Measurements from ENCODE around the gene KIAA1217.

Gene KIAA1217

DNA sequence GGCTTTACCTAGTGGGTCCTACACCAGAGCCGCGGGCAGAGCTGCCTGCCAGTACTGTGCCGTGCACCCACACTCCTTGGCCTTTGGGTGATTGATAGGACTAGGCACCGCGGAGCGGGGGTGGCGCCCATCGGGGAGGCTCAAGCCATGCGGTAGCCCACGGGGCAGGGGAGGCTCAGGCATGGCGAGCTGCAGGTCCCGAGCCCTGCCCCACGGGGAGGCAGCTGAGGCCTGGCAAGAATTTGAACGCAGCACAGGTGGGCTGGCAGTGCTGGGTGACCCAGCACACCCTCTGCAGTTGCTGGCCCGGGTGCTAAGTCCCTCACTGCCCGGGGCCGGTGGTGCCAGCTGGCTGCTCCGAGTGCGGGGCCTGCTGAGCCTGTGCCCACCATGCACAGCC is 32.3 kb upstream of the KIAA1217 start (continued):
- TF ChIP-seq OSR2 (tag by site-specific recombination; IDR thresholded peaks at IDR 0.05) = no peak
- TF ChIP-seq YY1 (tag by site-specific recombination; IDR thresholded peaks at IDR 0.05) = no peak
- TF ChIP-seq ZNF48 (tag by site-specific recombination; IDR thresholded peaks at IDR 0.05) = no peak
- no peak for TF ChIP-seq ZBTB21 (tag by site-specific recombination; IDR thresholded peaks at IDR 0.05)
- no peak for TF ChIP-seq ZNF843 (tag by site-specific recombination; IDR thresholded peaks at IDR 0.05)
- TF ChIP-seq ZNF404 (tag by site-specific recombination; IDR thresholded peaks at IDR 0.05) = no peak

DNA sequence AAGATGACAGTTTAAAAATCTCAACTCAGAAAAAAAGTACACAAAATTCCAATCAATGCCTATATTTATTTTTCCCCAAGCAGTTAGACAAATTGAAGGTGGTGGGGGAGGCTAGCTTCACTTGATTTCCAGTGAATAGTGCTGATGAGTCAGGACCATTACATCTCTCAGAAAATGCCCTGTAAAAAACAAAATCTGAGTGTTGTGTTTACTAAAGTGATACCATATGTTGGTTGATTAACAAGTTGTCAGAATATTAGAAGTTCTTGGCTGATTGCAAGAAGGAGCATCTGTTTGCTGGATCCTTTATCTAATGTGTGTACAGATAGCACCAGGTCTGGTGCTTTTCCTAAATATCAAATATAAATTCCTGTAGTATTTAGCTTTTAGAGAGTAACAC is 31.3 kb upstream of the KIAA1217 start:
- Histone ChIP-seq H3K9me3 (ENCODE audit: control insufficient read depth, insufficient read depth, low read depth, low read length) (no peaks in the 10 kb centered on the region), H3K36me3 (ENCODE audit: control insufficient read depth in 2 of 2, insufficient read depth in 1 of 2, low read length in 2 of 2) (no peaks in the 10 kb centered on the region), H3K27ac (ENCODE audit: extremely low read depth, low read depth, low read length) (no peak overlapping the region), H3K4me3 (ENCODE audit: low read depth, low read length) (no peak overlapping the region), H3K4me1 (ENCODE audit: control insufficient read depth, insufficient read depth, low read length) (no peaks in the 10 kb centered on the region)
- POLR2A ChIA-PET = no interaction called here
- CTCF ChIA-PET = interaction anchor here (0.6 to 0.7 kb wide), 2 partner anchors 186 to 478 kb away, joined by 3 read pairs; no protein-coding TSS in a partner anchor
- TF ChIP-seq ZNF514 (tag by site-specific recombination; IDR thresholded peaks at IDR 0.05) = no peak
- TF ChIP-seq, protein P1, sequence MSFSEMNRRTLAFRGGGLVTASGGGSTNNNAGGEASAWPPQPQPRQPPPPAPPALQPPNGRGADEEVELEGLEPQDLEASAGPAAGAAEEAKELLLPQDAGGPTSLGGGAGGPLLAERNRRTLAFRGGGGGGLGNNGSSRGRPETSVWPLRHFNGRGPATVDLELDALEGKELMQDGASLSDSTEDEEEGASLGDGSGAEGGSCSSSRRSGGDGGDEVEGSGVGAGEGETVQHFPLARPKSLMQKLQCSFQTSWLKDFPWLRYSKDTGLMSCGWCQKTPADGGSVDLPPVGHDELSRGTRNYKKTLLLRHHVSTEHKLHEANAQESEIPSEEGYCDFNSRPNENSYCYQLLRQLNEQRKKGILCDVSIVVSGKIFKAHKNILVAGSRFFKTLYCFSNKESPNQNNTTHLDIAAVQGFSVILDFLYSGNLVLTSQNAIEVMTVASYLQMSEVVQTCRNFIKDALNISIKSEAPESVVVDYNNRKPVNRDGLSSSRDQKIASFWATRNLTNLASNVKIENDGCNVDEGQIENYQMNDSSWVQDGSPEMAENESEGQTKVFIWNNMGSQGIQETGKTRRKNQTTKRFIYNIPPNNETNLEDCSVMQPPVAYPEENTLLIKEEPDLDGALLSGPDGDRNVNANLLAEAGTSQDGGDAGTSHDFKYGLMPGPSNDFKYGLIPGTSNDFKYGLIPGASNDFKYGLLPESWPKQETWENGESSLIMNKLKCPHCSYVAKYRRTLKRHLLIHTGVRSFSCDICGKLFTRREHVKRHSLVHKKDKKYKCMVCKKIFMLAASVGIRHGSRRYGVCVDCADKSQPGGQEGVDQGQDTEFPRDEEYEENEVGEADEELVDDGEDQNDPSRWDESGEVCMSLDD (tag by site-specific recombination; IDR thresholded peaks at IDR 0.05) = no peak
- TF ChIP-seq, protein P2, sequence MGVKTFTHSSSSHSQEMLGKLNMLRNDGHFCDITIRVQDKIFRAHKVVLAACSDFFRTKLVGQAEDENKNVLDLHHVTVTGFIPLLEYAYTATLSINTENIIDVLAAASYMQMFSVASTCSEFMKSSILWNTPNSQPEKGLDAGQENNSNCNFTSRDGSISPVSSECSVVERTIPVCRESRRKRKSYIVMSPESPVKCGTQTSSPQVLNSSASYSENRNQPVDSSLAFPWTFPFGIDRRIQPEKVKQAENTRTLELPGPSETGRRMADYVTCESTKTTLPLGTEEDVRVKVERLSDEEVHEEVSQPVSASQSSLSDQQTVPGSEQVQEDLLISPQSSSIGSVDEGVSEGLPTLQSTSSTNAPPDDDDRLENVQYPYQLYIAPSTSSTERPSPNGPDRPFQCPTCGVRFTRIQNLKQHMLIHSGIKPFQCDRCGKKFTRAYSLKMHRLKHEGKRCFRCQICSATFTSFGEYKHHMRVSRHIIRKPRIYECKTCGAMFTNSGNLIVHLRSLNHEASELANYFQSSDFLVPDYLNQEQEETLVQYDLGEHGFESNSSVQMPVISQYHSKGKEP (tag by site-specific recombination; IDR thresholded peaks at IDR 0.05) = no peak
- no peak for TF ChIP-seq ZNF48 (tag by site-specific recombination; IDR thresholded peaks at IDR 0.05)
- TF ChIP-seq, protein P3, sequence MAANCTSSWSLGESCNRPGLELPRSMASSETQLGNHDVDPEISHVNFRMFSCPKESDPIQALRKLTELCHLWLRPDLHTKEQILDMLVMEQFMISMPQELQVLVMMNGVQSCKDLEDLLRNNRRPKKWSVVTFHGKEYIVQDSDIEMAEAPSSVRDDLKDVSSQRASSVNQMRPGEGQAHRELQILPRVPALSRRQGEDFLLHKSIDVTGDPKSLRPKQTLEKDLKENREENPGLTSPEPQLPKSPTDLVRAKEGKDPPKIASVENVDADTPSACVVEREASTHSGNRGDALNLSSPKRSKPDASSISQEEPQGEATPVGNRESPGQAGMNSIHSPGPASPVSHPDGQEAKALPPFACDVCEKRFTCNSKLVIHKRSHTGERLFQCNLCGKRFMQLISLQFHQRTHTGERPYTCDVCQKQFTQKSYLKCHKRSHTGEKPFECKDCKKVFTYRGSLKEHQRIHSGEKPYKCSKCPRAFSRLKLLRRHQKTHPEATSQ (tag by site-specific recombination; IDR thresholded peaks at IDR 0.05) = no peak
- no peak for TF ChIP-seq ZNF2 (tag by site-specific recombination; IDR thresholded peaks at IDR 0.05)
- TF ChIP-seq GLIS1 (tag by site-specific recombination; IDR thresholded peaks at IDR 0.05) = no peak
- TF ChIP-seq, protein P4, sequence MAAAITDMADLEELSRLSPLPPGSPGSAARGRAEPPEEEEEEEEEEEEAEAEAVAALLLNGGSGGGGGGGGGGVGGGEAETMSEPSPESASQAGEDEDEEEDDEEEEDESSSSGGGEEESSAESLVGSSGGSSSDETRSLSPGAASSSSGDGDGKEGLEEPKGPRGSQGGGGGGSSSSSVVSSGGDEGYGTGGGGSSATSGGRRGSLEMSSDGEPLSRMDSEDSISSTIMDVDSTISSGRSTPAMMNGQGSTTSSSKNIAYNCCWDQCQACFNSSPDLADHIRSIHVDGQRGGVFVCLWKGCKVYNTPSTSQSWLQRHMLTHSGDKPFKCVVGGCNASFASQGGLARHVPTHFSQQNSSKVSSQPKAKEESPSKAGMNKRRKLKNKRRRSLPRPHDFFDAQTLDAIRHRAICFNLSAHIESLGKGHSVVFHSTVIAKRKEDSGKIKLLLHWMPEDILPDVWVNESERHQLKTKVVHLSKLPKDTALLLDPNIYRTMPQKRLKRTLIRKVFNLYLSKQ (tag by site-specific recombination; IDR thresholded peaks at IDR 0.05; ENCODE audit: borderline replicate concordance) = no peak
- TF ChIP-seq, protein P5, sequence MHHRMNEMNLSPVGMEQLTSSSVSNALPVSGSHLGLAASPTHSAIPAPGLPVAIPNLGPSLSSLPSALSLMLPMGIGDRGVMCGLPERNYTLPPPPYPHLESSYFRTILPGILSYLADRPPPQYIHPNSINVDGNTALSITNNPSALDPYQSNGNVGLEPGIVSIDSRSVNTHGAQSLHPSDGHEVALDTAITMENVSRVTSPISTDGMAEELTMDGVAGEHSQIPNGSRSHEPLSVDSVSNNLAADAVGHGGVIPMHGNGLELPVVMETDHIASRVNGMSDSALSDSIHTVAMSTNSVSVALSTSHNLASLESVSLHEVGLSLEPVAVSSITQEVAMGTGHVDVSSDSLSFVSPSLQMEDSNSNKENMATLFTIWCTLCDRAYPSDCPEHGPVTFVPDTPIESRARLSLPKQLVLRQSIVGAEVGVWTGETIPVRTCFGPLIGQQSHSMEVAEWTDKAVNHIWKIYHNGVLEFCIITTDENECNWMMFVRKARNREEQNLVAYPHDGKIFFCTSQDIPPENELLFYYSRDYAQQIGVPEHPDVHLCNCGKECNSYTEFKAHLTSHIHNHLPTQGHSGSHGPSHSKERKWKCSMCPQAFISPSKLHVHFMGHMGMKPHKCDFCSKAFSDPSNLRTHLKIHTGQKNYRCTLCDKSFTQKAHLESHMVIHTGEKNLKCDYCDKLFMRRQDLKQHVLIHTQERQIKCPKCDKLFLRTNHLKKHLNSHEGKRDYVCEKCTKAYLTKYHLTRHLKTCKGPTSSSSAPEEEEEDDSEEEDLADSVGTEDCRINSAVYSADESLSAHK (tag by site-specific recombination; IDR thresholded peaks at IDR 0.05) = no peak
- TF ChIP-seq KLF9 (tag by site-specific recombination; IDR thresholded peaks at IDR 0.05; ENCODE audit: low read depth) = no peak
- TF ChIP-seq, protein P6, sequence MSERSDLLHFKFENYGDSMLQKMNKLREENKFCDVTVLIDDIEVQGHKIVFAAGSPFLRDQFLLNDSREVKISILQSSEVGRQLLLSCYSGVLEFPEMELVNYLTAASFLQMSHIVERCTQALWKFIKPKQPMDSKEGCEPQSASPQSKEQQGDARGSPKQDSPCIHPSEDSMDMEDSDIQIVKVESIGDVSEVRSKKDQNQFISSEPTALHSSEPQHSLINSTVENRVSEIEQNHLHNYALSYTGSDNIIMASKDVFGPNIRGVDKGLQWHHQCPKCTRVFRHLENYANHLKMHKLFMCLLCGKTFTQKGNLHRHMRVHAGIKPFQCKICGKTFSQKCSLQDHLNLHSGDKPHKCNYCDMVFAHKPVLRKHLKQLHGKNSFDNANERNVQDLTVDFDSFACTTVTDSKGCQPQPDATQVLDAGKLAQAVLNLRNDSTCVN (tag by site-specific recombination; optimal IDR thresholded peaks at IDR 0.05) = no peak
- no peak for TF ChIP-seq ZNF133 (tag by site-specific recombination; IDR thresholded peaks at IDR 0.05)
- TF ChIP-seq, protein P7, sequence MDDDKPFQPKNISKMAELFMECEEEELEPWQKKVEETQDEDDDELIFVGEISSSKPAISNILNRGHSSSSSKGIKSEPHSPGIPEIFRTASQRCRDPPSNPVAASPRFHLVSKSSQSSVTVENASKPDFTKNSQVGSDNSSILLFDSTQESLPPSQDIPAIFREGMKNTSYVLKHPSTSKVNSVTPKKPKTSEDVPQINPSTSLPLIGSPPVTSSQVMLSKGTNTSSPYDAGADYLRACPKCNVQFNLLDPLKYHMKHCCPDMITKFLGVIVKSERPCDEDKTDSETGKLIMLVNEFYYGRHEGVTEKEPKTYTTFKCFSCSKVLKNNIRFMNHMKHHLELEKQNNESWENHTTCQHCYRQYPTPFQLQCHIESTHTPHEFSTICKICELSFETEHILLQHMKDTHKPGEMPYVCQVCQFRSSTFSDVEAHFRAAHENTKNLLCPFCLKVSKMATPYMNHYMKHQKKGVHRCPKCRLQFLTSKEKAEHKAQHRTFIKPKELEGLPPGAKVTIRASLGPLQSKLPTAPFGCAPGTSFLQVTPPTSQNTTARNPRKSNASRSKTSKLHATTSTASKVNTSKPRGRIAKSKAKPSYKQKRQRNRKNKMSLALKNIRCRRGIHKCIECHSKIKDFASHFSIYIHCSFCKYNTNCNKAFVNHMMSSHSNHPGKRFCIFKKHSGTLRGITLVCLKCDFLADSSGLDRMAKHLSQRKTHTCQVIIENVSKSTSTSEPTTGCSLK (tag by site-specific recombination; IDR thresholded peaks at IDR 0.05) = no peak
- no peak for TF ChIP-seq GFI1B (tag by site-specific recombination; IDR thresholded peaks at IDR 0.05)
- no peak for TF ChIP-seq ZNF426 (tag by site-specific recombination; IDR thresholded peaks at IDR 0.05)
- no peak for TF ChIP-seq ZNF623 (tag by site-specific recombination; IDR thresholded peaks at IDR 0.05)
- TF ChIP-seq, protein P8, sequence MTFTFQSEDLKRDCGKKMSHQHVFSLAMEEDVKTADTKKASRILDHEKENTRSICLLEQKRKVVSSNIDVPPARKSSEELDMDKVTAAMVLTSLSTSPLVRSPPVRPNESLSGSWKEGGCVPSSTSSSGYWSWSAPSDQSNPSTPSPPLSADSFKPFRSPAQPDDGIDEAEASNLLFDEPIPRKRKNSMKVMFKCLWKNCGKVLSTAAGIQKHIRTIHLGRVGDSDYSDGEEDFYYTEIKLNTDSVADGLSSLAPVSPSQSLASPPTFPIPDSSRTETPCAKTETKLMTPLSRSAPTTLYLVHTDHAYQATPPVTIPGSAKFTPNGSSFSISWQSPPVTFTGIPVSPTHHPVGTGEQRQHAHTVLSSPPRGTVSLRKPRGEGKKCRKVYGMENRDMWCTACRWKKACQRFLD (tag by site-specific recombination; IDR thresholded peaks at IDR 0.05) = no peak
